Left ventricle myocardium inferior (tissue), 1 donor: Measurements from ENCODE around the gene HYAL2. TPM values are rescaled to one million over a fixed set of nuclear protein-coding genes. Genes with fewer than 3 reads are reported as not detected.

Experiments
- DNase-seq: peaks from one replicate; pipeline ENCODE4 v3.0.0-alpha.2; 2020
- H3K27ac ChIP-seq: fragments of 200-600 bp; replicated peaks from 2 replicates; pipeline ENCODE4 v1.8.0; 2021
- H3K27me3 ChIP-seq: fragments of 200-600 bp; 2 replicates; pipeline ENCODE4 v1.8.0; 2021; ENCODE audit warnings: low read depth
- H3K36me3 ChIP-seq: fragments of 200-600 bp; 2 replicates; pipeline ENCODE4 v1.8.0; 2021
- H3K4me1 ChIP-seq: fragments of 200-600 bp; 2 replicates; pipeline ENCODE4 v1.8.0; 2021
- H3K4me3 ChIP-seq: fragments of 200-600 bp; 2 replicates; pipeline ENCODE4 v1.8.0; 2021; ENCODE audit warnings: mild to moderate bottlenecking, moderate library complexity
- H3K9me3 ChIP-seq: fragments of 200-600 bp; replicated peaks from 2 replicates; pipeline ENCODE4 v1.8.0; 2021
- intact Hi-C: fragments of 100-400 bp; cut with micrococcal nuclease; formaldehyde crosslinking; loops from one replicate; pipeline ENCODE4 v1.11.0; 2022
- total RNA-seq: library from RNA; stranded (reverse); fragmentation: NEBNext Ultra II Directional; extraction: Animal tissue kit (Norgen Biotek cat#: 25700); gene quantifications from one replicate; pipeline ENCODE4 v1.2.1, GENCODE V29; 2021
- TF ChIP-seq, protein P1 (sequence below): fragments of 200-600 bp; IDR thresholded peaks from 2 replicates; pipeline ENCODE4 v1.8.0; 2021; ENCODE audit warnings: antibody characterized with exemption, mild to moderate bottlenecking, borderline replicate concordance
- donor health status: DM: no; HTN: yes; CAD: no; lungs with severe emphysema.

Gene HYAL2
- total RNA-seq, 1 donor from 2014 or later, result 38.9 TPM

DNA sequence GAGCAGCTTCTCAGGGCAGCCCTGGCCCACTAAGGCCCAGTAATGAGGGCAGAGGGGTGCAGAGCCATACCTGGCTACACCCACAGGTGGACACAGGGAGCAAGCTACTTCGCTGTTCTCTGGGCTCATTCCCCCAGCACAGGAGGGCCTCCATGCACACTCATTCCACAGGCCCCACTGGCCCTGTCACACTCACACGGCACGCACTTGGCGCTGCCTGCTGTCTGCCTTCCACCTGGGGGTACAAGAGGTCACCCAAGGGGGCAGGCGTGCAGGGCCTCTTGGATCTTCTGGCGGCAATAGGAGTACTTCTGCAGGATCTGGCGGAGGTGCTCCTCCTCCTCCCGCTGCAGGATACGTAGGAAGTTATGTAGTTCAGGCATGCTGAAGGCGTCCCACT, 7.8 kb upstream of the HYAL2 start:
- H3K4me3 ChIP-seq, result no peak overlapping the region
- H3K9me3 ChIP-seq, result no peaks in the 10 kb centered on the region
- intact Hi-C loops, result no loop called here
- TF ChIP-seq, protein P1, sequence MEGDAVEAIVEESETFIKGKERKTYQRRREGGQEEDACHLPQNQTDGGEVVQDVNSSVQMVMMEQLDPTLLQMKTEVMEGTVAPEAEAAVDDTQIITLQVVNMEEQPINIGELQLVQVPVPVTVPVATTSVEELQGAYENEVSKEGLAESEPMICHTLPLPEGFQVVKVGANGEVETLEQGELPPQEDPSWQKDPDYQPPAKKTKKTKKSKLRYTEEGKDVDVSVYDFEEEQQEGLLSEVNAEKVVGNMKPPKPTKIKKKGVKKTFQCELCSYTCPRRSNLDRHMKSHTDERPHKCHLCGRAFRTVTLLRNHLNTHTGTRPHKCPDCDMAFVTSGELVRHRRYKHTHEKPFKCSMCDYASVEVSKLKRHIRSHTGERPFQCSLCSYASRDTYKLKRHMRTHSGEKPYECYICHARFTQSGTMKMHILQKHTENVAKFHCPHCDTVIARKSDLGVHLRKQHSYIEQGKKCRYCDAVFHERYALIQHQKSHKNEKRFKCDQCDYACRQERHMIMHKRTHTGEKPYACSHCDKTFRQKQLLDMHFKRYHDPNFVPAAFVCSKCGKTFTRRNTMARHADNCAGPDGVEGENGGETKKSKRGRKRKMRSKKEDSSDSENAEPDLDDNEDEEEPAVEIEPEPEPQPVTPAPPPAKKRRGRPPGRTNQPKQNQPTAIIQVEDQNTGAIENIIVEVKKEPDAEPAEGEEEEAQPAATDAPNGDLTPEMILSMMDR, result no peak
- no peak overlapping the region for H3K27ac ChIP-seq
- H3K4me1 ChIP-seq, result peaks cover 83% of the 10 kb centered on the region
- H3K27me3 ChIP-seq, result no peaks in the 10 kb centered on the region
- no peak for DNase-seq
- peaks cover 52% of the 10 kb centered on the region for H3K36me3 ChIP-seq

- peaks cover 55% of the 10 kb centered on the region for H3K36me3 ChIP-seq
- peaks cover 83% of the 10 kb centered on the region for H3K4me1 ChIP-seq
- no peaks in the 10 kb centered on the region for H3K27me3 ChIP-seq
- no peaks in the 10 kb centered on the region for H3K9me3 ChIP-seq
- H3K4me3 ChIP-seq, result peak within 1 kb of the TSS; percentile 97
- TF ChIP-seq, protein P1, result no peak
- DNase-seq, result peak; percentile 97
- intact Hi-C loops, result no loop called here
- H3K27ac ChIP-seq, result peak within 1 kb of the TSS; percentile 89
Measured at GRCh38 chr3:50327943-50328691, 5.6 kb upstream of the HYAL2 start, which contains the start of gene TUSC2. Gene TUSC2 (minus strand): TSS chr3:50328223. CDS start chr3:50328099, 124 bp downstream.

DNA sequence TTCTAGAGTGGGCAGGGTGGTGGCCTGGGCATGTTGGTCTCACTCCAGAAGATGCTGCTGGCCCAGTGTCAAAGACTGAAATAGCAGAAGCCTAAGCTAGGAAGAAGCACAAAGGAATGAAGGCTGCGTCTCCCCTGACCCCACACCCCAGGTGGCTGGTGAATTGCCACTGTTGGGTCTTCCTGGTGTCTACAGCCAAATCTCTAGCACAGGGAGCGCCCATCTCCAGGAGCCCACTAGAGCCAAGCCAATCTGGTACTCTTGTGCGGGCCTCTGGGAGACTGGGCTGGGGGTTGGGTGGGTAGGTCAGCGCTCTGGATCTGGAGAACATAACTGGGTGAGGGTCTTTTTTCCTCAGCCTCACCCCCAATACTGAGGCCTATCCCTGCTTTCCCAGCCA, 4.6 kb upstream of the HYAL2 start:
- intact Hi-C loops, result no loop called here
- no peaks in the 10 kb centered on the region for H3K9me3 ChIP-seq
- peaks cover 51% of the 10 kb centered on the region for H3K36me3 ChIP-seq
- no peak for DNase-seq
- H3K4me1 ChIP-seq, result peaks cover 83% of the 10 kb centered on the region
- no peak overlapping the region for H3K27ac ChIP-seq
- H3K4me3 ChIP-seq, result peak overlapping the region; percentile 97
- no peaks in the 10 kb centered on the region for H3K27me3 ChIP-seq
- TF ChIP-seq, protein P1, result no peak

- no peaks in the 10 kb centered on the region for H3K27me3 ChIP-seq
- H3K9me3 ChIP-seq, result no peaks in the 10 kb centered on the region
- H3K4me3 ChIP-seq, result no peak overlapping the region
- no peak overlapping the region for H3K27ac ChIP-seq
- no peak for DNase-seq
- peaks cover 83% of the 10 kb centered on the region for H3K4me1 ChIP-seq
- TF ChIP-seq, protein P1, result no peak
- H3K36me3 ChIP-seq, result peaks cover 41% of the 10 kb centered on the region
- intact Hi-C loops, result no loop called here
Measured at GRCh38 chr3:50326182-50326541, 3.6 kb upstream of the HYAL2 start.

DNA sequence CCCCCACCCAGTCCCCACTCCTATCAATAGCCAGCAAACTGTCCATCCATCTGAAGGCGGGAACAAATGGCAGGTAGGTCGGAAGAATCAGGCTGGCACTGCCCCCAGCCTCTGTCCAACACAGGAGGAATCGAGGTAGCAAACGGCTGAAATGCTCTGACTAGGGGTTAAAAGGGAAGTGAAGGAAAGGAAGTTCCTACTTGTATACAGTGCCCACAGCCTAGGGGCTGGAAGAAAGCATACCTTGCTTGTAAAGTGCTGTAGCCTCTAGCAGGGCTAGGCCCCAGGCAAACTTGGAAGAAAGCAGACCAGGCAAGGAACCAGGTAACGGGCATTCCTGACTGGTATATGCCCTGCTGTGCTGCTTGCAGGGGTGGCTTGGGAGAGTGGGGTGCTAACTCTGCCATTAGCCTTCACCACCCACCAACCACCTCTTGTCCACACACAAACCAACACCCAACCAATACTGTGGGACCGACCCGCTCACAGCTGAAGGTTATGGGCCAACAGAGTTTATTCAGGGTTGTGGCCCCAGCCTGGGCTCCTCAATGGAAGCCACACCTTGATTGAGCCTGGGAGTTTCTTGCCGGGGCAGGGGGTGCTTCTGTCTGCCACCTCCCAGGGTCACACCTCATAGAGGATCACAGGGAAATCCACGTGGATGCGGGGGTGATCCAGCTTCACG, 3.1 kb upstream of the HYAL2 start:
- intact Hi-C loops, result no loop called here
- Histone ChIP-seq H3K27me3 (no peaks in the 10 kb centered on the region), H3K4me1 (peaks cover 83% of the 10 kb centered on the region), H3K27ac (peak overlapping the region; percentile 99), H3K9me3 (no peaks in the 10 kb centered on the region), H3K36me3 (peaks cover 36% of the 10 kb centered on the region), H3K4me3 (no peak overlapping the region)
- TF ChIP-seq, protein P1, result no peak
- DNase-seq, result no peak
